Ramos (cell line): Measurements from ENCODE around the gene FRS3.

ENCODE experiments used
- in situ Hi-C: fragments of 300-500 bp; cut with MboI; formaldehyde crosslinking; loops from one replicate; pipeline ENCODE4 v1.14.3; 2022; ENCODE audit warnings: low sequenced_read_pairs; ENCODE audit not compliant: unreplicated experiment

Gene FRS3

GRCh38 chr6:41747256-41748101, 32.2 kb downstream of the FRS3 start, which contains the start of gene PGC:
PGC (minus strand) TSS chr6:41747397; CDS start chr6:41747334, 63 bp downstream.
- in situ Hi-C loops = no loop called here

GRCh38 chr6:41746107-41746506, 33.6 kb downstream of the FRS3 start:
- in situ Hi-C loops = no loop called here

DNA sequence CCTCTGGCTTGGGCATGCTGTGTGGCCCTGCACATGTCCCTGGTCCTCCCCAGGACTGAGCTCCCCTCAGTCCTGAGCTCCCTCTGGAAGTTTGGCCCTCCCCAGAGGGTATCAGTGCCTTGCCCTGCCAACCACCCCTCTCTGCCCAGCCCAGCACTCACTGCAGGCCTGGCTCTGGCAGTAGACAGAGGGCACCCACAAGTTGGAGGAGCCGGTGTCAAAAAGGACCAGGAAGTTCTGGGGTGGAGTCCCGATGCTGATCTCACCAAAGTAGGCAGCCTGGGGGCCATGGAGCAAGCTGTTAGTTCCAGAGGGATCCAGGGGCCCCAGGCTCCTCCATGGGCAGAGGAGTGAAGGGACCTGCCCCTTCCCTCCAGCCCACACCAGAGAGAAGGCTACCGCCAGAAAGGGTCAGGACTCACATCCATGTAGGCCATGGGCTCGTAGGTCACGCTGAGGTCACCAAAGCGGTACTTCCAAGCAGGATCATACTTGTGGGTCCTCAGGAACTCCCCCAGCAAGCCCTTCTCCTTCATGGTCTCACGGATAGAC, 35.4 kb downstream of the FRS3 start:
- in situ Hi-C loops = no loop called here

GRCh38 chr6:41743406-41744235, 36.1 kb downstream of the FRS3 start:
- in situ Hi-C loops = no loop called here

DNA sequence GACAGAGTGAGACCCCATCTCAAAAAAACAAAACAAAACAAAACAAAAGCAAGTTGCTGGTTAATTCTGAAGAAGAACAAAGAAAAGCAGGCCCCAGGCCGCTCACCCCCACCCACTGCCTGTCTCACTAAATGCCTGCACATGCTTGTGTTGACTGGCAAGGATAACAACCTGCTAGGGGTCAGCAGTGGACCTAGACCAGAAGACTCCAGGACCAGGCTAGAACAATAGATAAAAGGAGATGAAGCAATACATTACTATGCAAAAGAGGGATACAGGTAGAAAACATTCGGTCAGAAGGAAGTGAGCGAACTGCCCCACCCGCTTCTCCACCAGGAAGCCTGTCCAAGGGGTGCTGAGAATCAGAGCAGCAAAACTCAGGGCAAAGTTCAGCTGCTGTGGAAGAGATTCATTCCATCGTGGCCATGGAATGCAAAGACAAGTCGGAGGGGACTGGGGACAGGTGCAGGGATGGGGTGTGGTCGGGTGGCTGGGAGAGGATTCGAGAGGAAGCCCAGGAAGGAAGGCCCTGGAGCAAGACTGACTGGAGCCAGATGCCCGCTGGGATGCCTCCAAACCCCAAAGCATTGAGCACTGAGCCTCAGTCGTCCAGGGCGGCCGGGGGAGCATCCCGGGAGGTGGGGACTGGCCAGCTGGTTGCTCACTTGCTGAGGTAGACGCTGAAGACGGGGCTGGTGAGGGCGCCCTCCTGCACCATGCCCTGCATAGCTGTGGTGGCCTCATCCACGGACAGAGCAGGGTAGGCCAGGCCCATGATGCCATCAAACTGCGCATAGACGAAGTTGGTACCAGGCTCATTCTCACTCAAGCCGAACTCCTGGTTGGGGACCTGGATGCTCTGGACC, 37.8 kb downstream of the FRS3 start:
- in situ Hi-C loops = no loop called here

DNA sequence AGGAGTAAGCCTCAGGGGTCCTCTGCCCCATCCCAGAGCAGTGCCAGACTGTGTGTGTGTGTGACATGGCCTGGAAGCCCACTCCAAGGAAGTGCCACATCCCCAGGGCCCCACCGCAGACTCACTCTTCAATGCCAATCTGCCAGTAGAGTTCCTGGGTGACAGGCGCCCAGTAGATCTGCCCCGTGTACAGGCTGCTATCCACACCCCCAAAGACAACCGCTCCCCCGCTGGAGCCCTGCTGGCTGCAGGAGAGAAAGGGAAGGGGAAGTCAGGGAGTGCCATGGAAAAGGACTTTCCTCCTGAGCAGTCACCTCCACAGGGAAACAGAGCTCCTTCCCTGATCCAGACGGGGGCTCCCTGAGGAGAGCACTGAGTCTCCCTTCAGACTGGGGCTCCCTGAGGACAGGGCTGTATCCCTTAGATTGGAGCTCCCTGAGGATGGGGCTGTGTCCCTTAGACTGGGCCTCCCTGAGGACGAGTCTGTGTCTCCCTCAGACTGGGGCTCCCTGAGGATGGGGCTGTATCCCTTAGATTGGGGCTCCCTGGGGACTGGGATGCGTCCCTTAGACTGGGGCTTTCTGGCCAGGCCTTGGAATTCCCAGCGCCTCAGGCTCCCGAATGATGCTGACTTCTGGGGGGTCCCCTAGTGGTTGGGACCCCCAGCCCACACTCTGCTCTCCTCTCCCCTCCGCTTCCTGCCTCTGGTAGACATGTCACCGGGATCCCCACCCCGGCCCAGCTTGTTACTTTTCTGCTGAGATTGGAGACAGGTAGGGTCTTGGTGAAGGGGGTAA, 39.1 kb downstream of the FRS3 start:
- in situ Hi-C loops = no loop called here

DNA sequence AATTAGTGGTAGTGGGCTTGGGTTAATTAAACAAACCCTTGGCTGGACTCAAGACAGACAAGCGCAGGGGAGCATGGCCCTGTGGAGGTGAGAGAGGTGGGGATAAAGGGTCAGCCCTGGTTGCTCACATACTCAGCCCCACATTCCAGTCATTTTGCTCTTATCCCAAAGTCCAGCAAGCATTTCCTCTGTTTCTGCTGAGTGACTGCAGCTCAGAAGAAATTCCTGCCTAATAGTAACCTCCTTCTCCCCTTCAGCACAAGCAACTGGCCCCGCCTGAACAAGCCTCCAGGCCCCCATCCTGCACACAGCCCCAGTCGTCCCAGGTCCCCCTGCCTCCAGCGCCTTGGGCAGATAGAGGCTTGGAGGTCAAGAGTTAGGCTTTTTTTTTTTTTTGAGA, 40.7 kb downstream of the FRS3 start:
- in situ Hi-C loops = no loop called here

DNA sequence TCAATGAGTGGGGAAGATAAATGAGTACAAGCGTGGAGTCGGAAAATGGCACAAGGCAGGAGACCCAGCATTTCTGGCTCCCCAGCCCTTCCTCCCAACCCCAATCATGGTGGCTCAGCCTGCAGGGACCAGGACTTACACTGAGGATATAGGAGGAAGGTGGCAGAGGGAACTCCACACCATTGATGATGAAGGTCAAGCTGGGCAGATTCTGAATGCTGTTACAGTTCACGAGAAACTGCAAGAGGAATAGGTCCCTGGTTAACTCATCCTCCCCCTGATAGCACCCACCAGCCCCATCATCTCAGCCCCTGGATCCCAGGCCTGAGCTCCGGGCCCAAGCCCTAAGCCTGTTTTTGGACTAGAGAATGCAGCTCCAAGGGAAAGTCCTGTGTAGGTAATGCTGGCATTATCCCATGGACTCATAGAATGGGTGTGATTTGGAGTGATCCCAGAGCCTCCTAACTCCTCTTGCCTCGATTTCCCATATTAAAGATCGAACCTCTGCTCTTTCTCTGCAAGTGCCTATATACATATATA, 42.0 kb downstream of the FRS3 start:
- in situ Hi-C loops = no loop called here

- in situ Hi-C loops = no loop called here
Measured at GRCh38 chr6:41736800-41737555, 42.7 kb downstream of the FRS3 start.

DNA sequence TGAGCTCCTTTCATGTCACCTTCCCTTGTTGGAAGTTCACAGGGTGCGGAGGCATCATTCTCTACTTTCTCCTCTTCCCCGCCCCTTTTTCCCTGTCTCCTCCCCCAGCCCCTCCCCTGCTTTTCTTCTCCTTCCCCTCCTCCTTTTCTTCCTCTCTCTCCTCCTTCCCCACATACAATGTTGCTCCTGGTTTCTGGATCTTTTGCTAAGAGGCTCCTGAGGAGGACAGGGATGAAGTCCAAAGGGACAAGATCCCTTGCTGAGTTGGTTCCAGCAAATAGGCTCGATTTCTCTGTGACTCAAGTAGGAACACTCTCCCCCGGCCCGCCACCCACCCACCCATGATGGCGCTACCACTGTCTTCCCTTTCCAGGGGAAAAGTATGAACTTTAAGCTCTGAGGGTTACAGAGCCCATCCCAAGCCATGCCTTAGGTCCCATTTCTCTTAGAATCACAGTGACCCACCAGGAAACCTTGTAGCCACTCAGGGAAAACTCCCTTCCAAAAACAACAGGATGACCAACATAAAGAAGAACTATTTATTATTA, 43.4 kb downstream of the FRS3 start:
- in situ Hi-C loops = no loop called here

DNA sequence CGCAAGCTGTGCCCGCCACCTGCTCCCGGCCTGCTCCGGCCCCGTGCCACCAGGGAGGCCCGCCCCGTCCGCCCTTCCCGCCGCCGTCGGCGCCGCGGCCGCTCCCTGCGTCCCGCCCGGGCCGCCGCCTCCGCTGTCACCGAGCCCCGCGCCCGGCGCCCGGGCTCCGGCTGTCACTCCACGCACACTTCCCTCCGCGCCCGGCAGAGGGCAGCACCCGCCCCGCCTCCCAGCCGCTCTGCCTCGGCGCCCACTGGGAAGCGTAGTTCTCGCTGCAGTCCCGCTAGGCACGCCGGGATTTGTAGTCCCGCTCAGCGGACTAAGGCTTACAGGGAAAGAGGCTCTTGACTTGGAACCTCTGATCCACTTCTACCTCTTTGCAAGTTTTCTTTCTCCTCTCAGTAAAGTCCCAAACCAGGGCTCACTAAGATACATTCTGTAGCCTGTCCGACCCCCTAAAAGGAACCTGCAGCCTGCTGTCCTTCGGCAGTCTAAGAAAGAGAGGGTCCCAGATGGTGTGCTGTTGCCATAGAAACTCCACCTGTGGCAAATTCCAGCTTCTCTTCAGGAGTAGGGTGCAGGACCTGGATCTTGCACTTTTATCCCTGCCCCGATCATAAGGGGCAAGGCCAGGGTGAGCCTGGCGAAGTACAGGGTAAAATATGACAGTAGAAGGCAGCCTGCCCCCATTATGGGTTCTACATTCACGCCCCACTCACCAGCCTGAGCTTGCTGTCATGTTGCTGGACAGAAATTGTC, 44.1 kb downstream of the FRS3 start, which contains the start of gene TFEB:
TSS of gene TFEB (minus strand) at position 182 of the 759 bp plus-strand sequence. CDS start 44,395 bp downstream, outside the sequence.
- in situ Hi-C loops = no loop called here

DNA sequence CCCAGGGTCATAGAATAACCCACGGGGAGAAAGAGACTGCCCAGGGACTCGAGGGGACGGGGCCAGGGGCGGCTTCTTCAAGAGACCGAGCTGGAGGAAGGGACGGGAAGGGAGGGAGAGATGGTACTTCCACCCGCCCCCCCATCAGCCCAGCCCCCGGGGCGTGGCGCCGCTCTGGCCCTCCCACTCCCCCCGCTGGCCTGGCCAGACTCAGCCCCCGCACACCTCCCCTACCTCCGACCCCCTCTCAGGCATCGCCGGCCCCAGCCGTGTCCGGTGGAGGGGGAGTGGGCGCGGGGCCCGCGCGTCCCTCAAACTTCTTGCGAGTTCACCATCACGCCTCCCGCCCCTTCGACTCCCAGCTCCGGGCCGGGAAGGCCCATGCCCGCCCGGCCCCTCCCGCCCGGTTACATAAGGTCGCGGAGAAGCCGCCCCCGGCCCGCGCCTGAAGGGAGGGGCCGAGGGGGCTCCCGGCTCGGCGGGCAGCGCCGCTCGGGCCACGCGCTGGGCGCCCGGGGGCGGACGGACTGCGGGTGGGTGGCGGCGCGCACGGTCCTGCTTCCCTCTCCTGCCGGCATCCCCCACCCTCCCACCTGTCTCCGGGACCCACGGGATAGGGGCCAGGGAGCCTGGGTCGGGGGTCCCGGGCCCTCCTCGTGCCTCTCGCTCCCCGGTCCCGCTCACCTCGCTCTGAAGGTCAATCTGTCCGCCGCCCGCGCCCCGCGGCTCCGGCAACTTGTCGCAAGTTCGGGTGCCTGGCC, 44.9 kb downstream of the FRS3 start:
- in situ Hi-C loops = no loop called here

GRCh38 chr6:41733707-41734665, 45.7 kb downstream of the FRS3 start:
- in situ Hi-C loops = no loop called here

DNA sequence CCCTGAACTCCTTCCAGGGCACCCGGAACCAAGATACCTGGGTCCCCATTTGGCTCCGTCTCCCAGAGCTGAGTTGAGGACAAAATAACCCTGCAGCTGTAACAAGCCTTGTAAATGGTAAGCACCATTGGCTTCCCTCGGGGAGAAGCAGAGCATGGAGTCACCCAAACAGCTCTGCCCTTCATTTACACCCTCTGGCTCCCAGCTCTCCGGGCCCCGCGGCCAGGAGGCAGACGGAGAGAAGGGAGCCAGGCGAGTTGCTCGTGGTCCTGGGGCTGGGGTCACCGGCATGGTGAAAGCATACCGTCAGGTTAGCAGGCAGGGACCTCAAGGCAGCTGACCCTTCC, 46.4 kb downstream of the FRS3 start:
- in situ Hi-C loops = no loop called here

DNA sequence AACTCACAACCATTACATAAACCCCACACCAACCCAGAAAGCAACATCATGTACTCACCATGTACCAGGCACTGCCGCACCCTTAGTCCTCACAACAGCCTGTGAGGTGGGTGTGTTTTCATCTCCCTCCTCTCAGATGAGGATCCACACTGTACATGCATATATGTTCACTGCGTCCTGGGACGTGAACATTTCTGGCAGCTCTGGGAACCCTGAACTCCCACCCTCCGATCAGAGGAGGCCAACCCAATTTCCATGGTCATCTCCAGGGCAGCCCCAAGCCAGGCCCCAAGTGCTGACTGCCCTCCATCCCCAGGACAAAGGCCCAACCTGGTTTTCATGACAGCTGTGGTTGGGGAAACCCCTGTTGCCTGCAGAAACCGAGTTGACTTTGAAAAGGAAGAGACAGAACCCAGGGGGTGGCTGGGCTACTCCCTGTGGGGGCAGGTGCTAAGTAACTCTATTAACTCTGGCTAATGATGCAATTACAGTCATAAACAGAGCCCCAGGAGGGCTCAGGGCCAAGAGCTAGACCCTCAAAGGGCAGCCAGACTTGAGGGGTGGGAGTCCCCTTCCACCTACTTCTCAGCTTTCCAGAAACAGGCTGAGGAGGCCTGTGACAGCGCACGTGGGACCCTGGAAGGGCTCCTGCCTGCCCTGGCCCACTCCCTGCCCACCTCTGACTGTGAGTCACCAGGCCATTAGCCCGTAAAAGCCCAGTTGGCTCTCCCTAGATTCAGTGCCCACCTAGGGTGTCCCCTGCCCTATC, 46.9 kb downstream of the FRS3 start:
- in situ Hi-C loops = no loop called here
